Activated T-cell treated with anti-CD3 and anti-CD28 coated beads, Interleukin-2, amount 50 U/mL, for 48 hours (primary cell): ENCODE measurements around the gene TPSD1.
"Not testable (repeated sequence)": the region's sequence is repeated elsewhere in the genome, so short reads cannot be mapped to it uniquely, and the experiment has no call there.

Source experiments
- DNase-seq, 2 experiments: peaks; one replicate each; pipeline ENCODE4 v3.0.0-alpha.2; 2020

TPSD1 gene

DNA sequence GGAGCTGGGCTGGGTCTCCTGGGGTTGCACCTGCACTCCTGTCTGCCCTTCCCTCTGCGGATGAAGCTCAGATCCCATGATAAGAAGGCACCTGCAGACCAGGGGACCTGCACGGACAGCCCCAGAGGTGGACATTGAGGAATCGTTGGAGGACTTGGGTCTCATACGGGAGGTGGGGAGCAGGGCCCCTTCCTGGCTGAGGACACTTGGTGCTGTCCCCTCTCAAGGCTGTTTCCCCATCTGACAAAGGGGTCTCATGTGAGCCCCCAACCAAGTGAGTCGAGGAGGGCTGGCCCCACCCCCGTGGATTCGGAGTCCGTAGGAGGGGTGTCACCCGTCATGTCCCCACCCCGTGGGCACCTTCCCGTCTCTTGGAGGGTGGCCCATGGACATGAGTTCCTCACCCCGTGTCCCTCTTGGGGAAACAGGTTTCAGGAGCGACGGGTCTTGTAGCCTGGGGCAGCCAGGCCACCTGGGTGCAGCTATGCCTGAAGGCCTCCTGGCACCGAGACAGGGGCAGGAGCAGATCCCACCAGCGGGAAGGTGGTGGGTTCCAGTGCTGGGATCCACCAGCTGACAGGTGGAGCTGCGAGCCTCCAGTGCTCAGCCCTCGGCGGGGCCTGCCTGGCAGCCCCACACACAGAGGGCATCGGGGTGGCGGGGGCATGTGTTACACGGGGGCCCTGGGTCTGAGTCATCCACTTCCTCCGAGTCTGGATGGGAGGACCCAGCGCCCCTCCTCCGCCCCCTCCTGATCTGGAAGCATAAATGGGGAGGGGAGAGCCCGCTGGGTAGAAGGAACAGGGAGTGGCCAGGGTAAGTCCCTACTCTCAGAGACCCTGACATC is at the start of gene TPSD1:
Gene TPSD1 (plus strand): TSS at position 794 of the 847 bp plus-strand sequence. CDS start 212 bp downstream, outside the sequence.
- DNase-seq: not testable (repeated sequence)

DNA sequence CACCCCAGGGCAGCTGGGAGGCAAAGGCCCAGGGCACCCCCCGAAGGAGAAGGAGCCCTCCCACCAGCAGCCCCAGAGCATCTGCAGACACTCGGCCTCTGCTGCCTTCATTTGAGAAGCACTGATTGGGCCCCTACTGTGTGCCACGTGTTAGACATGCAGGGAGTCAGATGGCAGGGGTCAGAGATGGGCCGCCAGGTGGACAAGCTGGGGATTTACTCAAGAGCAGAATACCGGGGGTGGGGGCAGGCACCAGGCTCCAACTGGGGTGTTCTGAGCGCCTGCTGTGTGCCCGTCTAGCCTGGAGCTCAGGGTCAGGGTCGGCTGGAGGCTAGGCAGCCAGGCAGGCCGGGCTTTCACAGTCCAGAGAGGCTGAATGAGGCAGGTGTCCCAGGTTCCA is 49.5 kb upstream of the TPSD1 start:
- DNase-seq: no peak

DNA sequence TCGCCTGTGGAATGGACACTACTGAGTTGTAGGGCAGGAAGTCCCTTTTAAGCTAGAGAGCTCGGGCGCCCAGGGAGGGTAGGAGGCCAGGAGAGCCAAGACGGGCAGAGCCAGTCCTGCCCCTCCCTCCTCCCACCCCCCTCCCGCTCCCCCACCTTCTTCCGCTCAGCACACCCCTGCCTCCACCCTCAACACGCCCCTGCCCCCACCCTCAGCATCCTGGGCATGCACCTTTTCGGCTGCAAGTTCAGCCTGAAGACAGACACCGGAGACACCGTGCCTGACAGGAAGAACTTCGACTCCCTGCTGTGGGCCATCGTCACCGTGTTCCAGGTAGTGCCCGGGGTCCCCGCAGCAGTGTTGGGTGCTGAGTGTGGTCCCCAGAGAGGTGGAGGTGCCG is 49.1 kb upstream of the TPSD1 start:
- DNase-seq: no peak

DNA sequence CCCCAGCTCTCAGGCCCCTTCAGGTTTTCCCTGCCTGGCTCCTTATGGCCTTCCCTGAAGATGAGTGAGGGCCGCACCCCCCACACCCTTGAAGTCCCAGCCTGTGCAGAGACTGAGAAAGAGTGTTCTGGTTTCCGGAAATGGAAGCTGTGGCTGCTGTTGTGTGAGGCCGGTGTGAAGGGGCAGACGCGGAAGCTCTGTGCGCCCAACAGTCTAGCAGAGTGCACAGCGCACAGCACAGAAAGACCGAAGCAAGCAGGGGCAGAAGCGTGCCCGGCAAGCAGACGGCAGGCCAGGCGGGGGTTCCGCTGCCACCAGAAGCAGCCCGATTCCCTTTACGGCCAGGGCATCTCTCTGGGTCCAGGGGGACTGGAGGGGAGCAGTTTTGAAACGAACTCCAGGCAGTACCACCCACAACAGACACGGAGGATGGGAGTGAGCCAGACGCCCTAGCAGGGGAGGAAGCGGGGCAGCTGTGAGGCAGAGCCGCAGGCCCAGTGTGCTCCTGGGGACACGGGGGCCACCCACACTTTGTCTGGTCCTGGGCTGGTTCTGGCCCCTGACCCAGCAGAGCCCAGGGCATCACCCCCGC is 47.5 kb upstream of the TPSD1 start:
- DNase-seq: no peak

DNA sequence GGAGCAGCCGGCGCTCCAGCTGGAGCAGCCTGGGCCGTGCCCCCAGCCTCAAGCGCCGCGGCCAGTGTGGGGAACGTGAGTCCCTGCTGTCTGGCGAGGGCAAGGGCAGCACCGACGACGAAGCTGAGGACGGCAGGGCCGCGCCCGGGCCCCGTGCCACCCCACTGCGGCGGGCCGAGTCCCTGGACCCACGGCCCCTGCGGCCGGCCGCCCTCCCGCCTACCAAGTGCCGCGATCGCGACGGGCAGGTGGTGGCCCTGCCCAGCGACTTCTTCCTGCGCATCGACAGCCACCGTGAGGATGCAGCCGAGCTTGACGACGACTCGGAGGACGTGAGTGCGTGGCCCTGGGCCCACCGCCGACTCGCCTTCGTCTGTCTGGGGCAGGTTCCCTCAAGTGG is 46.8 kb upstream of the TPSD1 start:
- no peak for DNase-seq

DNA sequence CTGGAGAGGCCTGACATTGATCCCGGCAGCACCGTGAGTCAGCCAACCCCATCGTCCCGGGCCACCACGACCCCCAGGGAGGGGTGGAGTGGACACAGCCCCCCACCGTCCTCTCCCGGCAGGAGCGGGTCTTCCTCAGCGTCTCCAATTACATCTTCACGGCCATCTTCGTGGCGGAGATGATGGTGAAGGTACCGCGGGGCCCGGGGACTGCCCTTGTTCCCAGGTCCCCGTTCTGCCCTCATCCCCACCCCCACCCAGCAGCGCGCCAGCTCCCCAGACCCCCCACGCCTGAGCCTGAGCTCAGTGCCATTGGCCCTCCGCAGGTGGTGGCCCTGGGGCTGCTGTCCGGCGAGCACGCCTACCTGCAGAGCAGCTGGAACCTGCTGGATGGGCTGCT is 45.4 kb upstream of the TPSD1 start:
- DNase-seq: no peak

DNA sequence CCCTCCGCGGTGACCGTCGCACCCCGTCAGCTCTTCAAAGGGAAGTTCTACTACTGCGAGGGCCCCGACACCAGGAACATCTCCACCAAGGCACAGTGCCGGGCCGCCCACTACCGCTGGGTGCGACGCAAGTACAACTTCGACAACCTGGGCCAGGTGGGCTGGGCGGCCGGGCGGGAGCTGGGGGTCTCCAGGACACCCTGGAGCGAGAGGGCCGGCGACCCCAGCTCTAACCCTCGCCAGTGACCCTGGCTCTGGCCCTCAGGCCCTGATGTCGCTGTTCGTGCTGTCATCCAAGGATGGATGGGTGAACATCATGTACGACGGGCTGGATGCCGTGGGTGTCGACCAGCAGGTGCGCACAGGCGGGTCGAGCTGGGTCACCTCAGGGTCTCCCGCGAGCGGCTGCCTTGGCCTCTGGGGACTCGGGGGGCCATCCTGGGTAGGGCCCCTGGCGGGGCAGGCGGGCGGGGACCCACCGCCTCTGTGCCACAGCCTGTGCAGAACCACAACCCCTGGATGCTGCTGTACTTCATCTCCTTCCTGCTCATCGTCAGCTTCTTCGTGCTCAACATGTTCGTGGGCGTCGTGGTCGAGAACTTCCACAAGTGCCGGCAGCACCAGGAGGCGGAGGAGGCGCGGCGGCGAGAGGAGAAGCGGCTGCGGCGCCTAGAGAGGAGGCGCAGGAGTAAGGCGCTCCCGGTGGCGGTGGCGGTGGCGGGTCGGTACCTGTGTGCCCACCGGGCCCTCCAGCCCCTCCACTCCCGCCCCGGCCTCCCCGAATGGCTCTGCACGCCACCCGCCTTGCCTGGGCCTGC is 44.2 kb upstream of the TPSD1 start:
- DNase-seq: no peak

DNA sequence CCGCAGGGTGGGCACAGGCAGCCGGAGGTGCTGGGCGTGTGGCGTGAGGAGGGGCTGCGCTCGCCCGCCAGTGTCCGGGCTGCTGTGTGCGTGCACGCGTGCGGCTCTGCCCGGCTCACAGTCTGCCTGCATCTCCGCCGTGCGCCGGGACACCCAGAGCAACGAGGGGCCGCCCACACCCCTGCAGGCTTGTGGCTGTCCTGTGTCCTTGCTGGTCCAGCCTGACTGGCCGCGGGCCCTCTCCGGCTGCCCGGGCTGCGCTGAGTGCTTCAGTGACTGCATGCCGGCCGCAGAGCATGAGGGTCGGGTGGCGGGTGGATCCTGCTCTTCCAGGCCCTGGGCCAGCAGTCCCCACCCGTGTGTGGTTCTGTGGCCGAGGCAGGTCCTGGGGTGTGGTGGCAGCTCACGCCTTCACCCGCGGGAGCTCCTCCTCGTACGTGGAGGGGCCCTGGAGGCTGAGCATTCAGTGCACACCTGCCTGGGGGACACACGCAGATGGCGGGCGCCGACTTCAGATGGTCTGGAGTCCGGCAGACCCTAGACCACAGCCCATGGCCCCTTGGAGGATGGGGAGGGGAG is 43.2 kb upstream of the TPSD1 start:
- DNase-seq: no peak

DNA sequence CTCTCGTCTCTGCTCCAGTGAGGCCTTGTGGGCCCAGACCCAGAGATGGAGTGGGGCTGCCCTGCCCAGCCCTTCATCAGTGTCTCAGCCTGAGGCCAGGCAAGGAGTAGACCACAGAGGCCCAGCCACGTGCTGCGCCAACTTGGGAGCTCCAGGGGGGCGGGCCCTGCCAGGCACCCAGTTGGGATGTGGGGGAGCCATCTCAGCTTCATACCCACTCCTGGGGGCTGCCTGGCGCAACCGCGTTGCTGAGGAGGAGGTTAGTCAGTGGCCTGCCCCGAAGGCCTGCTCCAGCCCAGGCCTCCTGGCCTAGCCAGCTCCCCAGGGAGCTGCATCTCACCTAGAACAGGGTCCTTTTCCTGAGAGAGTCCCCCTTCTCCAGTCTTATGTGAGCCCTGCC is 42.6 kb upstream of the TPSD1 start:
- DNase-seq: no peak

DNA sequence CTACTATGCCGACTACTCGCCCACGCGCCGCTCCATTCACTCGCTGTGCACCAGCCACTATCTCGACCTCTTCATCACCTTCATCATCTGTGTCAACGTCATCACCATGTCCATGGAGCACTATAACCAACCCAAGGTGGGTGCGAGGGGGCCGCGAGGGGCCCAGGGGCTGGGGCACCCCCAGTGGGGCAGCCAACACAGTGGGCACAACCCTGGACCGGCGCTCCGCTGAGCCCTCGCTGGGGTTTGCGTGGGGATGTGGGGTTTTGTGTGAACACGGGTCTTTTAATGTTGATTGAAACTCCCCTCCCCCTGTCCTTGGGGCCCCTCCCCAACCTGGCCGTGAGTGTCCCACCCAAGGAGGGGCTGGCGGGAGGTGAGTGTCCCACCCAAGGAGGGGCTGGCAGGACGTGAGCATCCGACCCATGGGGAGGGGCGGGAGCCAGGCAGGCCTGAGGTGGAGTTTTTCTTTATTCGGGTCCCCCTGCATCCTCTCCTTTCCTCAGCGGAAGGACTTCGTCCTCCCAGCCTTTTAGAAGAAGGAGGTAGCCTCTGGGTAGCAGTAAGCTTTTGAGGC is 42.0 kb upstream of the TPSD1 start:
- no peak for DNase-seq

DNA sequence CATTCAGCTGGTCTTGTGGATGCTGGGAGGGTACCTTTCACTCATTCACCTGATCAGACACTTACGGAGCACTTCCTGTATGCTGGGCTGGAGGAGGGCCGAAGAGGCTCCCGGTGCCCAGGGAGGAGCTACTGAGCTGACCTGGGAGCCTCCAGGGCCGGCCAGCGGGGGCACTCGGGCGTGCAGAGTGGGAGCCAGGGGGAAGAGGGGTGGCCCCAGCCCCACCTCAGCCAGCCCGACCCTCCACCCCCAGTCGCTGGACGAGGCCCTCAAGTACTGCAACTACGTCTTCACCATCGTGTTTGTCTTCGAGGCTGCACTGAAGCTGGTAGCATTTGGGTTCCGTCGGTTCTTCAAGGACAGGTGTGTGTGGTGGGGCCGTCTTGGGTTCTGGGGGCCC is 41.1 kb upstream of the TPSD1 start:
- DNase-seq: no peak

DNA sequence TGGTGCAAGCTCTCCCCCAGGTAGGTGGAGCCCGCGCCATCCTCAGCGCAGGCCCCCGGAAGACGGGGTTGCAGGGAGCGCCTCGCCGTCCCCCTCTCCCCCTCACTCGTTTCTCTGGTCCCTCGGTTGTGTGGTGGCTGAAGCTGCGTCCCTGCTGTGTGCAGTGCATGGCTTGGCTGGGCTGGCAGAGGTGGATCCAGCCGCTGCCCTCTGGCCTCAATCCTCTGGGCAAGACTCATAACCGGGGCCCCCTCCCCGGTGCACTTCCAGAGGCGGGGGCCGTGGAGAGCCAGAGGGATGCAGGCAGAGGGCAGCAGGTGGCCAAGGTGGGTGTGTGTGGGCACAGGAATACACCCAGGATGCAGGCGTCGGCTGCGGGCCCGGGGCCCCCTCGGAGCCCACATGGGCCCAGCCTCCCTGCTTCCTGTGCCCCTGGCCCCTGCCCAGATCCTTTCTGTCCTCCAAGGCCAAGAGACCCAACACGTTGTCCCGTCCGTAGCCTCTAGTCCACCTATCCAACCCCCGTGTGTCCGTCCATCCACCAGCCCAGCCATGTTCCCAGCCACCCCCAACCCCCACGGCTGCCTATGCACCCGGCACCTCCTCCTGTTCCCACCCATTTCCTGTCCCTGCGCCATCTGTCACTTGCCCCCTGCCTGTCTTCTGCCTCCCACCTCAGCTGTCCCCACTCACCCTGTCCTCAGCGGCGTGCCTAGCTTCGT is 40.1 kb upstream of the TPSD1 start:
- no peak for DNase-seq

DNA sequence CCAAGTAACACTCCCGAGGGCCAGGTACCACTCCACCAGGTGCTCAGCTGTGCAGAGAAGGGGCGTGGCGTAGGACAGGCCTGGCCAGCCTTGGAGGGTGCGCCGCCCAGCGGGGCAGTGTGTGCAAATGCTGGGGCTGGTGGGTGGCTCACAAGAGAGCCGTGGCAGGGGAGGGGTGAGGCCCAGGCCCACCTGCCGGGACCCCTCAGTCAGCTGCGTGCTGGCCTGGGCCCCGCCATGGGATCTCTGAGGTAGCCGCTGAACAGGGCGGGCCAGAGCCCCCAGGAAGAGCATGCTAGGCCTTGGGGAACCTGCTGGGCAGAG is 39.6 kb upstream of the TPSD1 start:
- no peak for DNase-seq

DNA sequence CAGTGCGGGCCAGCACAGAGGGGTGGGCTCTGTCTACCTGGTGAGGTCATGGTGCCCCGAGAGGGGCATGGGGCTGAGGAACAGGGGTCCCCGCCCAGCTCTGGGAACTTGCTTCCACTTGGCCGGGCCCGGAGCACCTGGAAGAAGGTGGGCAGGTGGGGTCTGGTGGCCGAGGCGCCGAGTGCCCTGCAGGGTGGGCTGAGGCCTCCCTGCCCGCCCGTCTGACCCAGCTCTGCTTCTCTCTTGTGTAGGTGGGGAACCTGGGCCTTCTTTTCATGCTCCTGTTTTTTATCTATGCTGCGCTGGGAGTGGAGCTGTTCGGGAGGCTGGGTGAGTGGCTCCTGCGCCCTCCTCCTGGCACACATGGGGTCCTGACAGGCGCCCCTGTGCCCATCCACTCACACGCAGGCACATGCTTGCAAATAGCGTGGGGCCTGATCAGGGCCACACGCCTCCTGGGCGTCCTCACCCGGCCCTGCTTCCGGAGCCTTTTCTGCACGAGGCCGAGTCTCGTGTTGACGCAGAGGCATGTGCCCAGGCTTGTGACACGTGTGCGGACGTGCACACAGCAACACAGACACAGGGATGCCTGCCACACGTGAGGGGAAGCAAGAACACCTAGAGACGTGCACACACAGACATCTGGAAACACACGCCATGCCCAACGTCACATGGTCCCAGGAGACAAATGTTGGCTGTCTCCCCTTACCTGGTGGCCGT is 39.0 kb upstream of the TPSD1 start:
- DNase-seq: no peak

DNA sequence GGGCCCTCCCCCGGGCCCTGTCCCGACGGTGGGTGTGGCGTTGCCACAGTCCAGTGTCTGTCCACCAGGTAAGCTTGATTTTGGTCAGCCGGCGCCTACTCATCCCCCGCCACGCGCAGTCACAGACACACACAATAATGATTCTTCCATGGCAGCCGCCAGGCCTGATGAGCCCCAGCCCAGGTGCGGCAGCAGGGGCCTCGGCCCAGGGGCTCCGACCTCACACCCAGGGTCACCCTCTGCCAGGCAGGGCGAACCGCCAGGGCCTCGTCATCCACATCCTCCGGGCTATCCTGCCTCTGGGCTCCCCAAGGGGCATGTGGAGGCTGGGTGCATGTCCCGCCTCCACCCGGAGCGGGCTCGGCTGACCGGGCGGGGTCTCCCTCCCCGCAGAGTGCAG is 38.3 kb upstream of the TPSD1 start:
- DNase-seq: no peak

DNA sequence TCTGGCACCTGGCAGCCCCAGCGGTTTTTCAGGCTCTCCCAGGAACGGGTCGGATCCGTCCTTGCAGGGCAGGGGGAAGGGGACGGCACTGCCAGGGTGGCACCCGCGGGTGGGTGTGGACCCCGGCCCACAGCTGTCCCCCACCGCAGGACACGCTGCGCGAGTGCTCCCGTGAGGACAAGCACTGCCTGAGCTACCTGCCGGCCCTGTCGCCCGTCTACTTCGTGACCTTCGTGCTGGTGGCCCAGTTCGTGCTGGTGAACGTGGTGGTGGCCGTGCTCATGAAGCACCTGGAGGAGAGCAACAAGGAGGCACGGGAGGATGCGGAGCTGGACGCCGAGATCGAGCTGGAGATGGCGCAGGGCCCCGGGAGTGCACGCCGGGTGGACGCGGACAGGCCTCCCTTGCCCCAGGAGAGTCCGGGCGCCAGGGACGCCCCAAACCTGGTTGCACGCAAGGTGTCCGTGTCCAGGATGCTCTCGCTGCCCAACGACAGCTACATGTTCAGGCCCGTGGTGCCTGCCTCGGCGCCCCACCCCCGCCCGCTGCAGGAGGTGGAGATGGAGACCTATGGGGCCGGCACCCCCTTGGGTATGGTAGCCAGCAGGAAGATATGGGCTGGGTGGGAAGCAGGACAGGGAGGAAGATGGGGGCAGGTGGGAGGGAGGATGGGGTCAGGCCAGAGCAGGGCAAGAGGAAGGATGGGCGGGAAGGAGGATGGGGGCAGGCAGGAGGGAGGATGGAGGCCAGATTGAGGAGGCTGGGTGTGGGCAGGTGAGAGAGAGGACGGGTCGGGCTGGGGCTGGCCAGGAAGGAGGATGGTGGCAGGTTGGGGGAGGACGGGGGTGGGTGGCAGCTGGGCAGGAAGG is 37.6 kb upstream of the TPSD1 start:
- DNase-seq: no peak

DNA sequence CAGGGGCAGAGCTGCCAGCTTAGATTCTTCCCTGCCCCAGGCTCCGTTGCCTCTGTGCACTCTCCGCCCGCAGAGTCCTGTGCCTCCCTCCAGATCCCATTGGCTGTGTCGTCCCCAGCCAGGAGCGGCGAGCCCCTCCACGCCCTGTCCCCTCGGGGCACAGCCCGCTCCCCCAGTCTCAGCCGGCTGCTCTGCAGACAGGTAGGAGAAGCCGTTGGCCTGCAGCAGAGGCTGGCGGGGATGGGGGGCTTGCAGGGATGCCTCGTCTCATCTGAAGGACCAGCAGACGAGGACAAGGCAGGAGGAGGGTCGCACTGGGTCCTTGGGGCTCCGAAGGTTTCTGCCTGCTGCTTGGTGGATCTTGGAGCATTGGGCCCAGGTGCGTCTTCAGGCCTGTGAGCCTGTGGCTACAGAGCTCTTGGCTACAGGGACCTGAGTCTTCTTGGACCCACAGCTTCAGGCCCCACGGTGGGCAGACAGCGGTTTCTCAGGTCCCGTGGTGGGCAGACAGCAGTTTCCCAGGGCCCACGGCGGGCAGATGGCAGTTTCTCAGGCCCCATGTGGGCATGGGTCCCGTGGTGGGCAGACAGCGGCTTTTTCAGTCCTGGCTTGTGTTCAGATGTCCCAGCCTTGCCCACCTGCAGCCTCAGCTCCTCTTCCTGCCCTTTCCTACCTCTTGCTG is 36.8 kb upstream of the TPSD1 start:
- no peak for DNase-seq

DNA sequence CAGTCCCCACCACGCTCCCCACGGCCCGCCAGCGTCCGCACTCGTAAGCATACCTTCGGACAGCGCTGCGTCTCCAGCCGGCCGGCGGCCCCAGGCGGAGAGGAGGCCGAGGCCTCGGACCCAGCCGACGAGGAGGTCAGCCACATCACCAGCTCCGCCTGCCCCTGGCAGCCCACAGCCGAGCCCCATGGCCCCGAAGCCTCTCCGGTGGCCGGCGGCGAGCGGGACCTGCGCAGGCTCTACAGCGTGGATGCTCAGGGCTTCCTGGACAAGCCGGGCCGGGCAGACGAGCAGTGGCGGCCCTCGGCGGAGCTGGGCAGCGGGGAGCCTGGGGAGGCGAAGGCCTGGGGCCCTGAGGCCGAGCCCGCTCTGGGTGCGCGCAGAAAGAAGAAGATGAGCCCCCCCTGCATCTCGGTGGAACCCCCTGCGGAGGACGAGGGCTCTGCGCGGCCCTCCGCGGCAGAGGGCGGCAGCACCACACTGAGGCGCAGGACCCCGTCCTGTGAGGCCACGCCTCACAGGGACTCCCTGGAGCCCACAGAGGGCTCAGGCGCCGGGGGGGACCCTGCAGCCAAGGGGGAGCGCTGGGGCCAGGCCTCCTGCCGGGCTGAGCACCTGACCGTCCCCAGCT is 35.7 kb upstream of the TPSD1 start:
- DNase-seq: no peak

DNA sequence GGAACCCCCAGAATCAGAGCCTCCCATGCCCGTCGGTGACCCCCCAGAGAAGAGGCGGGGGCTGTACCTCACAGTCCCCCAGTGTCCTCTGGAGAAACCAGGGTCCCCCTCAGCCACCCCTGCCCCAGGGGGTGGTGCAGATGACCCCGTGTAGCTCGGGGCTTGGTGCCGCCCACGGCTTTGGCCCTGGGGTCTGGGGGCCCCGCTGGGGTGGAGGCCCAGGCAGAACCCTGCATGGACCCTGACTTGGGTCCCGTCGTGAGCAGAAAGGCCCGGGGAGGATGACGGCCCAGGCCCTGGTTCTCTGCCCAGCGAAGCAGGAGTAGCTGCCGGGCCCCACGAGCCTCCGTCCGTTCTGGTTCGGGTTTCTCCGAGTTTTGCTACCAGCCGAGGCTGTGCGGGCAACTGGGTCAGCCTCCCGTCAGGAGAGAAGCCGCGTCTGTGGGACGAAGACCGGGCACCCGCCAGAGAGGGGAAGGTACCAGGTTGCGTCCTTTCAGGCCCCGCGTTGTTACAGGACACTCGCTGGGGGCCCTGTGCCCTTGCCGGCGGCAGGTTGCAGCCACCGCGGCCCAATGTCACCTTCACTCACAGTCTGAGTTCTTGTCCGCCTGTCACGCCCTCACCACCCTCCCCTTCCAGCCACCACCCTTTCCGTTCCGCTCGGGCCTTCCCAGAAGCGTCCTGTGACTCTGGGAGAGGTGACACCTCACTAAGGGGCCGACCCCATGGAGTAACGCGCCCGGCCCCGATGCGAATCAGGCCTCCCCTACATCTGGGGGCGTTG is 34.8 kb upstream of the TPSD1 start:
- DNase-seq: no peak
